Mesothelial cell of epicardium (in vitro differentiated cells): Measurements from ENCODE around the gene ATIC. TPM values are rescaled to one million over a fixed set of nuclear protein-coding genes. Genes with fewer than 3 reads are reported as not detected.

Experiments
- DNase-seq, 2 experiments: peaks; one replicate each; pipeline ENCODE4 v3.0.0; 2021; ENCODE audit warnings: low spot score in 2 of 2; ENCODE audit not compliant: unreplicated experiment in 2 of 2
- H3K27ac Mint-ChIP-seq: 2 replicates; pipeline ENCODE4 v1.8.0; 2021; ENCODE audit warnings: mixed read lengths
- H3K27me3 Mint-ChIP-seq: 2 replicates; pipeline ENCODE4 v1.8.0; 2021; ENCODE audit warnings: low read depth, mixed read lengths
- H3K36me3 Mint-ChIP-seq: 2 replicates; pipeline ENCODE4 v1.8.0; 2021; ENCODE audit warnings: mixed read lengths
- H3K4me1 Mint-ChIP-seq: 2 replicates; pipeline ENCODE4 v1.8.0; 2021; ENCODE audit warnings: mixed read lengths
- H3K4me3 Mint-ChIP-seq: 2 replicates; pipeline ENCODE4 v1.8.0; 2021; ENCODE audit warnings: mild to moderate bottlenecking, moderate library complexity, mixed read lengths
- H3K9me3 Mint-ChIP-seq: 2 replicates; pipeline ENCODE4 v1.8.0; 2021; ENCODE audit warnings: mixed read lengths
- CTCF ChIP-seq: fragments of 200-600 bp; sonication (generic); IDR thresholded peaks from one replicate; pipeline ENCODE4 v1.5.0; 2021; ENCODE audit warnings: antibody characterized with exemption; ENCODE audit not compliant: unreplicated experiment
- total RNA-seq: library from RNA; stranded (reverse); gene quantifications from 3 replicates; pipeline ENCODE4 v1.2.1, GENCODE V29; 2021

Gene ATIC
- total RNA-seq, result 115 to 118 TPM (median 118 TPM) in 3 replicates

GRCh38 chr2:215311625-215312396 is at the start of gene ATIC:
TSS of gene ATIC (plus strand) at chr2:215312059. CDS start at chr2:215312143, 84 bp downstream.
- peaks cover 30% of the 10 kb centered on the region for H3K4me1 Mint-ChIP-seq
- H3K36me3 Mint-ChIP-seq, result peaks cover 20% of the 10 kb centered on the region
- H3K9me3 Mint-ChIP-seq, result peaks cover 9% of the 10 kb centered on the region
- H3K4me3 Mint-ChIP-seq, result peak within 1 kb of the TSS; percentile 90
- DNase-seq, result peak; percentile 85 to 91
- H3K27ac Mint-ChIP-seq, result peak within 1 kb of the TSS; percentile 99
- TF ChIP-seq CTCF, result no peak
- H3K27me3 Mint-ChIP-seq, result no peaks in the 10 kb centered on the region

- H3K4me1 Mint-ChIP-seq, result peaks cover 5% of the 10 kb centered on the region
- TF ChIP-seq CTCF, result no peak
These were observed 49.6 kb upstream of the ATIC start for GRCh38 chr2:215262303-215262702.

GRCh38 chr2:215262741-215263362 is 49.0 kb upstream of the ATIC start:
- DNase-seq, result no peak
- H3K4me3 Mint-ChIP-seq, result no peak overlapping the region
- peaks cover 3% of the 10 kb centered on the region for H3K36me3 Mint-ChIP-seq
- H3K27me3 Mint-ChIP-seq, result no peaks in the 10 kb centered on the region
- no peak for TF ChIP-seq CTCF
- no peak overlapping the region for H3K27ac Mint-ChIP-seq
- peaks cover 8% of the 10 kb centered on the region for H3K9me3 Mint-ChIP-seq
- H3K4me1 Mint-ChIP-seq, result peaks cover 5% of the 10 kb centered on the region

More at GRCh38 chr2:215262303-215262702, 49.6 kb upstream of the ATIC start:
- Mint-ChIP-seq H3K4me3 (no peak overlapping the region), H3K36me3 (no peaks in the 10 kb centered on the region), H3K9me3 (peaks cover 4% of the 10 kb centered on the region), H3K27ac (no peak overlapping the region), H3K27me3 (no peaks in the 10 kb centered on the region)
- no peak for DNase-seq

- Mint-ChIP-seq H3K9me3 (peaks cover 10% of the 10 kb centered on the region), H3K27me3 (no peaks in the 10 kb centered on the region), H3K36me3 (peaks cover 3% of the 10 kb centered on the region), H3K4me1 (peaks cover 5% of the 10 kb centered on the region), H3K27ac (no peak overlapping the region), H3K4me3 (no peak overlapping the region)
- no peak for TF ChIP-seq CTCF
- DNase-seq, result no peak
These were observed 47.5 kb upstream of the ATIC start for GRCh38 chr2:215264374-215264773.

GRCh38 chr2:215269397-215270117 is 42.3 kb upstream of the ATIC start:
- peak; percentile 91 for TF ChIP-seq CTCF
- peak overlapping the region; percentile 6 for H3K4me3 Mint-ChIP-seq
- H3K27ac Mint-ChIP-seq, result no peak overlapping the region

More at GRCh38 chr2:215269397-215270117, 42.3 kb upstream of the ATIC start:
- Mint-ChIP-seq H3K36me3 (peaks cover 3% of the 10 kb centered on the region), H3K4me1 (peaks cover 4% of the 10 kb centered on the region), H3K27me3 (no peaks in the 10 kb centered on the region), H3K9me3 (peaks cover 10% of the 10 kb centered on the region)
- peak; percentile 30 to 72 for DNase-seq
